Upper lobe of left lung (tissue), 4 donors: ENCODE results near the gene BTBD9.

ENCODE experiments used
- CTCF ChIP-seq, 6 experiments: fragments of 450-650 bp in 4 of 6; fragments of 200-600 bp in 2 of 6; sonication (generic) in 2 of 6; IDR thresholded peaks; one replicate each; pipeline ENCODE4 v1.5.1; 2016 to 2019; ENCODE audit warnings: antibody characterized with exemption in 6 of 6
- POLR2AphosphoS5 ChIP-seq, 2 donors: sonication (generic); formaldehyde crosslinking; IDR thresholded peaks; one replicate each; pipeline ENCODE4 v1.5.1; 2017; ENCODE audit warnings: antibody characterized with exemption in 2 of 2

- TF ChIP-seq POLR2AphosphoS5 (IDR thresholded peaks at IDR 0.05) (no peak), CTCF (IDR thresholded peaks at IDR 0.05) (no peak)
Measured at GRCh38 chr6:38480036-38480435, 159.7 kb downstream of the BTBD9 start.
